Activated B cell treated with CpG ODN at 0.5 μM for 24 hours (primary cell): ENCODE measurements around the gene RNU6-9. TPM values are rescaled to one million over a fixed set of nuclear protein-coding genes. Genes with fewer than 3 reads are reported as not detected.

Experiments used
- ATAC-seq: fragments of 200-7000 bp; cut with Tn5 transposase; one replicate; pipeline ENCODE4 v1.10.0; 2021; ENCODE audit warnings: low read depth, mild to moderate bottlenecking, moderate library complexity
- CTCF ChIA-PET: fragments of 350-600 bp; sonication (Branson Sonifier 250); formaldehyde crosslinking; loops from one replicate; lab custom pipeline; 2021; ENCODE audit warnings: antibody characterized with exemption; lab: Charles Lee
- POLR2A ChIA-PET: fragments of 350-600 bp; sonication (Branson Sonifier 250); formaldehyde crosslinking; loops from one replicate; lab custom pipeline; 2021; ENCODE audit warnings: antibody characterized with exemption; lab: Charles Lee
- DNase-seq: peaks from one replicate; pipeline ENCODE4 v3.0.0; 2022
- H3K27ac Mint-ChIP-seq: one replicate; pipeline ENCODE4 v1.8.0; 2020; ENCODE audit warnings: mixed read lengths
- H3K27me3 Mint-ChIP-seq: one replicate; pipeline ENCODE4 v1.8.0; 2021; ENCODE audit warnings: mixed read lengths
- H3K36me3 Mint-ChIP-seq: one replicate; pipeline ENCODE4 v1.8.0; 2021; ENCODE audit warnings: low read depth, mixed read lengths
- H3K4me1 Mint-ChIP-seq: one replicate; pipeline ENCODE4 v1.8.0; 2021; ENCODE audit warnings: mixed read lengths
- H3K4me3 Mint-ChIP-seq: one replicate; pipeline ENCODE4 v1.8.0; 2020; ENCODE audit warnings: mild to moderate bottlenecking, mixed read lengths
- H3K9me3 Mint-ChIP-seq: one replicate; pipeline ENCODE4 v1.8.0; 2020; ENCODE audit warnings: mixed read lengths
- intact Hi-C: fragments of 100-400 bp; cut with micrococcal nuclease; formaldehyde crosslinking; loops from one replicate; pipeline ENCODE4 v1.15.1; 2024
- total RNA-seq: library from RNA; stranded (reverse); gene quantifications from 2 replicates; pipeline ENCODE4 v1.2.3, GENCODE V29; 2022
- TF ChIP-seq, protein P1 (sequence below): fragments of 200-600 bp; IDR thresholded peaks from one replicate; pipeline ENCODE4 v1.8.0; 2022; ENCODE audit warnings: antibody characterized with exemption, mild to moderate bottlenecking

The RNU6-9 gene
- total RNA-seq, 1 donor from 2014 or later, result not detected

- DNase-seq (no peak), ATAC-seq (no peak)
- peaks cover 17% of the 10 kb centered on the region for H3K36me3 Mint-ChIP-seq
- POLR2A ChIA-PET, result interaction anchor here (0.6 to 1.4 kb wide), 4 partner anchors 10 to 55 kb away, joined by 3 to 5 read pairs (median 4); partner anchors contain the start of gene WDR18
- no peaks in the 10 kb centered on the region for H3K27me3 Mint-ChIP-seq
- H3K9me3 Mint-ChIP-seq, result no peaks in the 10 kb centered on the region
- intact Hi-C loops, result loop anchor here (10.0 kb wide), 1 partner anchor 176 kb away; the partner anchor contains the start of gene GPX4
- peak overlapping the region; percentile 41 for H3K27ac Mint-ChIP-seq
- H3K4me3 Mint-ChIP-seq, result no peak overlapping the region
- CTCF ChIA-PET, result no interaction called here
- TF ChIP-seq, protein P1, sequence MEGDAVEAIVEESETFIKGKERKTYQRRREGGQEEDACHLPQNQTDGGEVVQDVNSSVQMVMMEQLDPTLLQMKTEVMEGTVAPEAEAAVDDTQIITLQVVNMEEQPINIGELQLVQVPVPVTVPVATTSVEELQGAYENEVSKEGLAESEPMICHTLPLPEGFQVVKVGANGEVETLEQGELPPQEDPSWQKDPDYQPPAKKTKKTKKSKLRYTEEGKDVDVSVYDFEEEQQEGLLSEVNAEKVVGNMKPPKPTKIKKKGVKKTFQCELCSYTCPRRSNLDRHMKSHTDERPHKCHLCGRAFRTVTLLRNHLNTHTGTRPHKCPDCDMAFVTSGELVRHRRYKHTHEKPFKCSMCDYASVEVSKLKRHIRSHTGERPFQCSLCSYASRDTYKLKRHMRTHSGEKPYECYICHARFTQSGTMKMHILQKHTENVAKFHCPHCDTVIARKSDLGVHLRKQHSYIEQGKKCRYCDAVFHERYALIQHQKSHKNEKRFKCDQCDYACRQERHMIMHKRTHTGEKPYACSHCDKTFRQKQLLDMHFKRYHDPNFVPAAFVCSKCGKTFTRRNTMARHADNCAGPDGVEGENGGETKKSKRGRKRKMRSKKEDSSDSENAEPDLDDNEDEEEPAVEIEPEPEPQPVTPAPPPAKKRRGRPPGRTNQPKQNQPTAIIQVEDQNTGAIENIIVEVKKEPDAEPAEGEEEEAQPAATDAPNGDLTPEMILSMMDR, result no peak
- peaks cover 26% of the 10 kb centered on the region for H3K4me1 Mint-ChIP-seq
Observed at GRCh38 chr19:928471-929202, 35.4 kb downstream of the RNU6-9 start.

DNA sequence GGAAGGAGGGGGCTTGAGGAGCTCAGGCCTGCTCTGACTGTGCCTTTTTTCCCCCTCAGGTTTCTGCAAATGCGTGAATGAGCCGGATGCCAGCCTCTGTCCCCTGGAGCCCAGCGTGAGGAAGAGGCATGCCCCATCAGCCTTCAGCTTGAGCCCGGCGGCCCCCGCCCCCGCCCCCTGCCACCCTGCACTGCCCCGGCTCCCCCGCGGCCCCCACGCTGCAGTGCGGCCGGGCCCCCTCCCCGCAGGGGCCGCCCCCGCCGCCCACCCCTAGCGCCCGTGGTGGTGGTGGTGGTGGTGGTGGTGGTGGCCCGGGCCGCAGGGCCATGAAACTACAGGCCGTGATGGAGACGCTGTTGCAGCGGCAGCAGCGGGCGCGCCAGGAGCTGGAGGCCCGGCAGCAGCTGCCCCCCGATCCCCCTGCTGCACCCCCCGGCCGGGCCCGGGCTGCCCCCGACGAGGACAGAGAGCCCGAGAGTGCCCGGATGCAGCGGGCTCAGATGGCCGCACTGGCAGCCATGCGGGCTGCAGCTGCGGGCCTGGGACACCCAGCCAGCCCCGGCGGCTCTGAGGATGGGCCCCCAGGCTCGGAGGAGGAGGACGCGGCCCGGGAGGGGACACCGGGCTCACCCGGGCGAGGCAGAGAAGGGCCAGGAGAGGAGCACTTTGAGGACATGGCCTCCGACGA lies 36.1 kb downstream of the RNU6-9 start:
- ChIA-PET POLR2A (interaction anchor here (0.6 to 2.4 kb wide), 3 partner anchors 18 to 55 kb away, joined by 4 to 10 read pairs (median 5); partner anchors contain the start of gene WDR18), CTCF (no interaction called here)
- Mint-ChIP-seq H3K4me1 (peaks cover 27% of the 10 kb centered on the region), H3K9me3 (no peaks in the 10 kb centered on the region), H3K27me3 (no peaks in the 10 kb centered on the region), H3K4me3 (no peak overlapping the region), H3K27ac (no peak overlapping the region), H3K36me3 (peaks cover 17% of the 10 kb centered on the region)
- intact Hi-C loops, result loop anchor here (10.0 kb wide), 1 partner anchor 175 kb away; the partner anchor contains the start of gene GPX4
- ATAC-seq (no peak), DNase-seq (no peak)
- TF ChIP-seq, protein P1, result no peak

GRCh38 chr19:929891-930258 lies 36.6 kb downstream of the RNU6-9 start:
- no peak for ATAC-seq
- Mint-ChIP-seq H3K27me3 (no peaks in the 10 kb centered on the region), H3K4me3 (no peak overlapping the region), H3K4me1 (peaks cover 28% of the 10 kb centered on the region), H3K27ac (no peak overlapping the region), H3K36me3 (peaks cover 17% of the 10 kb centered on the region), H3K9me3 (no peaks in the 10 kb centered on the region)
- no peak for DNase-seq
- ChIA-PET CTCF (interaction anchor here (0.6 kb wide), 1 partner anchor 11 kb away, joined by 3 read pairs; no protein-coding TSS in a partner anchor), POLR2A (interaction anchor here (0.6 to 2.4 kb wide), 4 partner anchors 9 to 54 kb away, joined by 4 to 10 read pairs (median 4); partner anchors contain the start of gene WDR18)
- intact Hi-C loops, result loop anchor here (10.0 kb wide), 1 partner anchor 175 kb away; the partner anchor contains the start of gene GPX4
- TF ChIP-seq, protein P1, result no peak

GRCh38 chr19:931860-932647 lies 38.8 kb downstream of the RNU6-9 start:
- ATAC-seq, result no peak
- ChIA-PET POLR2A (interaction anchor here (0.6 to 2.4 kb wide), 9 partner anchors 12 to 271 kb away, joined by 3 to 14 read pairs (median 6); partner anchors contain the start of genes PTBP1 and WDR18), CTCF (interaction anchor here (2.1 kb wide), 1 partner anchor 49 kb away, joined by 5 read pairs; no protein-coding TSS in a partner anchor)
- Mint-ChIP-seq H3K4me3 (peak overlapping the region; percentile 28), H3K27ac (peak overlapping the region; percentile 24), H3K36me3 (peaks cover 20% of the 10 kb centered on the region), H3K9me3 (no peaks in the 10 kb centered on the region), H3K4me1 (peaks cover 35% of the 10 kb centered on the region), H3K27me3 (no peaks in the 10 kb centered on the region)
- TF ChIP-seq, protein P1, result no peak
- no peak for DNase-seq
- intact Hi-C loops, result no loop called here
